Esophagus muscularis mucosa (tissue), 4 donors: ENCODE measurements around the gene IKZF5.

Experiments
- CTCF ChIP-seq, 3 experiments: fragments of 200-600 bp in 2 of 3; fragments of 450-650 bp in 1 of 3; sonication (generic) in 2 of 3; IDR thresholded peaks; one replicate each; pipeline ENCODE4 v1.5.1; 2017 to 2019; ENCODE audit warnings: antibody characterized with exemption in 3 of 3, mild to moderate bottlenecking in 2 of 3, moderate library complexity in 1 of 3
- EP300 ChIP-seq: sonication (generic); formaldehyde crosslinking; IDR thresholded peaks from one replicate; pipeline ENCODE4 v1.6.1; 2017; ENCODE audit warnings: antibody characterized with exemption
- POLR2A ChIP-seq: fragments of 450-650 bp; IDR thresholded peaks from one replicate; pipeline ENCODE4 v1.6.1; 2017; ENCODE audit warnings: antibody characterized with exemption, moderate library complexity, mild to moderate bottlenecking, low read depth
- POLR2AphosphoS5 ChIP-seq, 2 donors: sonication (generic); formaldehyde crosslinking; IDR thresholded peaks; one replicate each; pipeline ENCODE4 v1.6.1; 2017; ENCODE audit warnings: antibody characterized with exemption in 2 of 2

- peak; percentile 67 to 96 for TF ChIP-seq POLR2AphosphoS5 (IDR thresholded peaks at IDR 0.05)
- no peak for TF ChIP-seq EP300
- TF ChIP-seq POLR2A, result no peak
- peak in 1 of 3 experiments; percentile 35 for TF ChIP-seq CTCF (IDR thresholded peaks at IDR 0.05)
Observed at GRCh38 chr10:122953902-122954730, 54.5 kb downstream of the IKZF5 start, which contains the start of gene C10orf88.
